Hepatocyte (in vitro differentiated cells): ENCODE data around the gene WFDC10A.
"Not testable (repeated sequence)": the region's sequence is repeated elsewhere in the genome, so short reads cannot be mapped to it uniquely, and the experiment has no call there.

Source experiments
- CTCF ChIP-seq: fragments of 200-600 bp; sonication (generic); IDR thresholded peaks from 2 replicates; pipeline ENCODE4 v1.5.1; 2016; ENCODE audit warnings: antibody characterized with exemption, mild to moderate bottlenecking; ENCODE audit not compliant: poor library complexity
- EZH2 ChIP-seq: fragments of 200-600 bp; sonication (generic); IDR thresholded peaks from 2 replicates; pipeline ENCODE4 v1.6.1; 2016; ENCODE audit warnings: antibody characterized with exemption, mild to moderate bottlenecking, borderline replicate concordance
- EZH2phosphoT487 ChIP-seq: fragments of 200-600 bp; sonication (generic); IDR thresholded peaks from one replicate; pipeline ENCODE4 v1.6.1; 2018; ENCODE audit warnings: antibody characterized with exemption, mild to moderate bottlenecking, low read depth, moderate library complexity; ENCODE audit not compliant: unreplicated experiment, severe bottlenecking

- not testable (repeated sequence) for TF ChIP-seq CTCF, EZH2, EZH2phosphoT487
Observed at GRCh38 chr20:45657038-45657437, 27.5 kb downstream of the WFDC10A start.
